K562 (cell line): ENCODE measurements around the gene KIF26B. TPM values are rescaled to one million over a fixed set of nuclear protein-coding genes. Genes with fewer than 3 reads are reported as not detected.
A peak's percentile ranks its signal among the peaks of the same experiment; 100 is the strongest.

ENCODE experiments used
- ATAC-seq: fragments of 200-7000 bp; cut with Tn5 transposase; 3 replicates; pipeline ENCODE4 v1.9.1; 2020; ENCODE audit warnings: moderate library complexity
- BruUV-seq: library from RNA; stranded (reverse); fragments of 400-500 nt; replicated peaks from 2 replicates; lab custom pipeline; 2021; lab: Mats Ljungman, UMichigan
- CTCF ChIA-PET: fragments of 300-600 bp; formaldehyde crosslinking; extraction: SDS; loops from one replicate; lab custom pipeline; 2021; ENCODE audit warnings: low intra/inter-chr PET ratio; lab: Yijun Ruan, JAX
- POLR2A ChIA-PET: fragments of 300-600, 350-650 bp; sonication (Branson Sonifier 250); formaldehyde crosslinking; extraction: SDS; loops from one replicate; lab custom pipeline; 2021; ENCODE audit warnings: antibody characterized with exemption, inconsistent platforms; lab: Yijun Ruan, JAX
- DNase-seq, 4 experiments: peaks; one replicate each; pipeline versions ENCODE4 v3.0.0 to v3.0.0-alpha.2; 2011 to 2018; ENCODE audit warnings: low spot score in 3 of 4, mixed read lengths in 3 of 4; ENCODE audit errors: extremely low read depth in 1 of 4
- FAIRE-seq: peaks from 2 replicates; lab custom pipeline; 2011; peaks lifted over from hg19 to GRCh38; lab: Jason Lieb, UNC
- H2AFZ ChIP-seq: 2 replicates; pipeline ENCODE4 v1.6.0; 2011; ENCODE audit warnings: low read depth, low read length, control low read depth, inconsistent platforms
- H3K27ac ChIP-seq: fragments of 200-600 bp; 3 replicates; pipeline ENCODE4 v1.8.0; 2011; ENCODE audit warnings: low read depth, mild to moderate bottlenecking, control low read depth, inconsistent platforms, low read length, moderate library complexity, mixed read lengths; ENCODE audit errors: extremely low read depth
- H3K27me3 ChIP-seq, 2 experiments: fragments of 300-600 bp in 1 of 2; 2 replicates in 1 of 2; 3 replicates in 1 of 2; pipeline versions ENCODE4 v1.6.0 to v1.8.0; 2011; ENCODE audit warnings: inconsistent platforms in 2 of 2, low read length in 2 of 2, mild to moderate bottlenecking in 1 of 2, mixed read lengths in 1 of 2, moderate library complexity in 1 of 2; ENCODE audit not compliant: control insufficient read depth in 2 of 2, insufficient read depth in 2 of 2
- H3K36me3 ChIP-seq: fragments of 300-600 bp; 3 replicates; pipeline ENCODE4 v1.8.0; 2011; ENCODE audit warnings: mild to moderate bottlenecking, low read length, inconsistent platforms; ENCODE audit not compliant: control insufficient read depth, insufficient read depth
- H3K4me1 ChIP-seq, 2 experiments: fragments of 200-600 bp in 1 of 2; replicated peaks in 1 of 2; 2 replicates in 1 of 2; 3 replicates in 1 of 2; pipeline versions ENCODE4 v1.5.1 to v1.8.0; 2011; ENCODE audit warnings: inconsistent platforms in 2 of 2, low read length in 2 of 2, mild to moderate bottlenecking in 1 of 2, mixed read lengths in 1 of 2, moderate library complexity in 1 of 2; ENCODE audit not compliant: control insufficient read depth in 2 of 2, insufficient read depth in 2 of 2
- H3K4me2 ChIP-seq: 2 replicates; pipeline ENCODE4 v1.6.1; 2011; ENCODE audit warnings: low read length, control low read depth, inconsistent platforms, mixed read lengths; ENCODE audit not compliant: insufficient read depth
- H3K4me3 ChIP-seq: fragments of 200-600 bp; sonication (generic), shearing (Covaris generic); 2 replicates; pipeline ENCODE4 v1.5.1; 2016; ENCODE audit warnings: control low read depth, inconsistent platforms
- H3K79me2 ChIP-seq: fragments of 200-600 bp; 3 replicates; pipeline ENCODE4 v1.8.0; 2011; ENCODE audit warnings: low read length, inconsistent platforms; ENCODE audit not compliant: control insufficient read depth, insufficient read depth
- H3K9ac ChIP-seq, 2 experiments: 2 replicates each; pipeline versions ENCODE4 v1.6.0 to v1.6.1; 2011; ENCODE audit warnings: low read depth in 2 of 2, low read length in 2 of 2, control low read depth in 1 of 2, inconsistent platforms in 1 of 2, mild to moderate bottlenecking in 1 of 2, mixed read lengths in 1 of 2; ENCODE audit not compliant: insufficient read depth in 1 of 2
- H3K9me1 ChIP-seq: one replicate; pipeline ENCODE4 v1.6.0; 2011; ENCODE audit warnings: inconsistent platforms, mild to moderate bottlenecking, low read length, moderate library complexity; ENCODE audit not compliant: control insufficient read depth, insufficient read depth
- H3K9me3 ChIP-seq: replicated peaks from 2 replicates; pipeline ENCODE4 v1.5.1; 2011; ENCODE audit warnings: low read depth, low read length, inconsistent platforms; ENCODE audit not compliant: control insufficient read depth, insufficient read depth
- H4K20me1 ChIP-seq: replicated peaks from 2 replicates; pipeline ENCODE4 v1.6.1; 2011; ENCODE audit warnings: low read length, inconsistent platforms, mixed read lengths; ENCODE audit not compliant: control insufficient read depth, insufficient read depth
- BMI1 ChIP-seq: fragments of 150-350 bp; IDR thresholded peaks from 2 replicates; pipeline ENCODE4 v1.6.1; 2014; ENCODE audit warnings: low read length
- CBX2 ChIP-seq: fragments of 200-600 bp; sonication (generic); IDR thresholded peaks from one replicate; pipeline ENCODE4 v1.6.1; 2012; ENCODE audit warnings: mild to moderate bottlenecking, low read length, inconsistent platforms; ENCODE audit not compliant: insufficient read depth, poor library complexity, severe bottlenecking
- CEBPB ChIP-seq: fragments of 450-650 bp; IDR thresholded peaks from 2 replicates; pipeline ENCODE4 v1.6.1; 2016; ENCODE audit warnings: missing genetic modification characterization, missing compliant biosample characterization
- CEBPG ChIP-seq, 3 experiments: fragments of 200-800 bp in 1 of 3; sonication (Bioruptor generic) in 1 of 3; sonication (generic) in 1 of 3; formaldehyde crosslinking in 1 of 3; IDR thresholded peaks in 2 of 3; conservative IDR thresholded peaks in 1 of 3; 2 replicates each; pipeline versions ENCODE4 v1.6.1 to v1.8.0; 2016 to 2022; ENCODE audit warnings: missing compliant biosample characterization in 2 of 3, missing genetic modification characterization in 2 of 3, mild to moderate bottlenecking in 1 of 3, missing genetic modification reagents in 1 of 3
- NFATC3 ChIP-seq: fragments of 450-650 bp; IDR thresholded peaks from 2 replicates; pipeline ENCODE4 v1.6.1; 2017; ENCODE audit warnings: mild to moderate bottlenecking
- NFXL1 ChIP-seq: fragments of 450-650 bp; formaldehyde crosslinking; IDR thresholded peaks from 2 replicates; pipeline ENCODE4 v1.4.0; 2021; ENCODE audit warnings: mild to moderate bottlenecking
- TRIM24 ChIP-seq, 2 experiments: fragments of 450-650 bp; IDR thresholded peaks; 2 replicates each; pipeline ENCODE4 v1.6.1; 2016
- WGBS: fragments of 100-300 bp; shearing (Covaris generic); methylation state at CpG from one replicate; pipeline ENCODE4 v1.1.6; 2016; ENCODE audit warnings: low coverage, mixed read lengths; ENCODE audit not compliant: insufficient coverage; ENCODE audit errors: missing lambda C conversion rate; 5-methylcytosine and 5-hydroxymethylcytosine counted together
- in situ Hi-C: fragments of 300-500 bp; cut with MboI; formaldehyde crosslinking; loops from 4 replicates; pipeline ENCODE4 v1.15.0; 2018; ENCODE audit warnings: inconsistent platforms, mixed read lengths
- intact Hi-C: fragments of 100-400 bp; cut with micrococcal nuclease; formaldehyde crosslinking; loops from 2 replicates; pipeline ENCODE4 v1.14.2; 2022
- polyA plus RNA-seq, 8 experiments: library from polyadenylated mRNA; depleted of rRNA in 4 of 8; stranded (reverse) in 5 of 8; unstranded in 3 of 8; fragments of >200 nt; fragmentation: Nextera tagmentation in 2 of 8; fragmentation: Illumina TruSeq in 1 of 8; extraction: Ambion mirVana in 2 of 8; extraction: Trizol in 1 of 8; gene quantifications; 2 replicates each; pipeline versions ENCODE4 v1.2.1 to v1.2.3, GENCODE V29; 2011 to 2014; ENCODE audit warnings: inconsistent platforms in 1 of 8, missing spikeins in 1 of 8
- total RNA-seq, 7 experiments: library from RNA; depleted of rRNA in 6 of 7; stranded (reverse); fragments of >200 nt in 6 of 7; fragmentation: Illumina TruSeq in 2 of 7; extraction: Trizol in 2 of 7; gene quantifications; 2 replicates each; pipeline versions ENCODE4 v1.2.1 to v1.2.3, GENCODE V29; 2011 to 2021; ENCODE audit warnings: low replicate concordance in 1 of 7
- TF ChIP-seq, protein P1 (sequence below): fragments of 450-650 bp; IDR thresholded peaks from 2 replicates; pipeline ENCODE4 v1.6.1; 2016; ENCODE audit warnings: missing biosample characterization, missing genetic modification characterization
- TF ChIP-seq, protein P2 (sequence below): fragments of 250-450 bp; sonication (Bioruptor Pico); IDR thresholded peaks from 2 replicates; pipeline ENCODE4 v1.5.0; 2020; ENCODE audit warnings: mild to moderate bottlenecking
- TF ChIP-seq, protein P3 (sequence below), 2 experiments: fragments of 450-650 bp in 1 of 2; sonication (generic) in 1 of 2; formaldehyde crosslinking in 1 of 2; IDR thresholded peaks in 1 of 2; conservative IDR thresholded peaks in 1 of 2; 2 replicates each; pipeline versions ENCODE4 v1.6.1 to v1.8.1; 2016 to 2023; ENCODE audit warnings: mild to moderate bottlenecking in 2 of 2, moderate library complexity in 2 of 2, inconsistent platforms in 1 of 2, missing genetic modification reagents in 1 of 2

The KIF26B gene
- total and polyA plus RNA-seq, 9 of the 15 experiments (the other 6 are each of a cell fraction or from before 2014, with no cell fraction given) = 0.02 to 0.08 (median 0.03) TPM; not detected in 6

DNA sequence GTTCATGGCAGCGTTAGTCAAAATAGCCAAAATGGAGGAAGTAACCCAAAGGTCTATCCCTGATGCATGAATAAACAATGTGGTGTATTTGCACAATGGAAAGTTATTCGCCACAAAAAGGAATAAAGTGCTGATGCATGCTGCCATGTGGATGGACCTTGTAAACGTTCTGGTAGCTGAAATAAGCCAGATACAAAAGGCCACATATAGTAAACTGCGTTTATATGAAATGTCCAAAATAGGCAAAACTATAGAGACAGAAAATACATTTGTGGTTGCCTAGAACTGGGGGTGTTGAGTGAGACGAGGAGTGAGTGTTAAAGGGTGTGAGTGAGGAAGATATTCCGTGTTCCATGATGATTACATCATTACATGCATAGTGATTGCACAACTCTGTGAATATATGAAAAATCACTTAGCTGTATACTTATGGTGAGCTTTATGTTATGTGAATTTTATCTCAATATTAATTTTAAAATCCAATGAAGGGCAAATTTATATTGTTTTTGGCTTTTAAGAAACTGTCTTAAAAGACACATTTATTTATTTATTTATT lies 321.3 kb downstream of the KIF26B start:
- ATAC-seq (no peak), FAIRE-seq (no peak), DNase-seq (no peak)
- no peaks in the 10 kb centered on the region for H3K9me3 ChIP-seq
- TF ChIP-seq BMI1 (no peak), NFATC3 (no peak), CEBPG (CRISPR knock-in tag; IDR thresholded peaks at IDR 0.05) (peak; percentile 36; the same call in 1 of the 2 replicates), CEBPG (tag; conservative IDR thresholded peaks at IDR 0.05 in 1 of 2, IDR thresholded peaks at IDR 0.05 in 1 of 2) (peak; percentile 74 to 84), CEBPB (peak; percentile 91), NFXL1 (no peak), CBX2 (no peak), TRIM24 (IDR thresholded peaks at IDR 0.05) (peak in 1 of 2 experiments; percentile 39; a peak in 1 of 4 replicates)
- TF ChIP-seq, protein P1, sequence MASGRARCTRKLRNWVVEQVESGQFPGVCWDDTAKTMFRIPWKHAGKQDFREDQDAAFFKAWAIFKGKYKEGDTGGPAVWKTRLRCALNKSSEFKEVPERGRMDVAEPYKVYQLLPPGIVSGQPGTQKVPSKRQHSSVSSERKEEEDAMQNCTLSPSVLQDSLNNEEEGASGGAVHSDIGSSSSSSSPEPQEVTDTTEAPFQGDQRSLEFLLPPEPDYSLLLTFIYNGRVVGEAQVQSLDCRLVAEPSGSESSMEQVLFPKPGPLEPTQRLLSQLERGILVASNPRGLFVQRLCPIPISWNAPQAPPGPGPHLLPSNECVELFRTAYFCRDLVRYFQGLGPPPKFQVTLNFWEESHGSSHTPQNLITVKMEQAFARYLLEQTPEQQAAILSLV (tag) = peak; percentile 71
- TF ChIP-seq, protein P2, sequence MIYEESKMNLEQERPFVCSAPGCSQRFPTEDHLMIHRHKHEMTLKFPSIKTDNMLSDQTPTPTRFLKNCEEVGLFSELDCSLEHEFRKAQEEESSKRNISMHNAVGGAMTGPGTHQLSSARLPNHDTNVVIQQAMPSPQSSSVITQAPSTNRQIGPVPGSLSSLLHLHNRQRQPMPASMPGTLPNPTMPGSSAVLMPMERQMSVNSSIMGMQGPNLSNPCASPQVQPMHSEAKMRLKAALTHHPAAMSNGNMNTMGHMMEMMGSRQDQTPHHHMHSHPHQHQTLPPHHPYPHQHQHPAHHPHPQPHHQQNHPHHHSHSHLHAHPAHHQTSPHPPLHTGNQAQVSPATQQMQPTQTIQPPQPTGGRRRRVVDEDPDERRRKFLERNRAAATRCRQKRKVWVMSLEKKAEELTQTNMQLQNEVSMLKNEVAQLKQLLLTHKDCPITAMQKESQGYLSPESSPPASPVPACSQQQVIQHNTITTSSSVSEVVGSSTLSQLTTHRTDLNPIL (CRISPR knock-in tag) = no peak
- TF ChIP-seq, protein P3, sequence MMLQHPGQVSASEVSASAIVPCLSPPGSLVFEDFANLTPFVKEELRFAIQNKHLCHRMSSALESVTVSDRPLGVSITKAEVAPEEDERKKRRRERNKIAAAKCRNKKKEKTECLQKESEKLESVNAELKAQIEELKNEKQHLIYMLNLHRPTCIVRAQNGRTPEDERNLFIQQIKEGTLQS (IDR thresholded peaks at IDR 0.05) = peak; percentile 61
- TF ChIP-seq, protein P3 (CRISPR knock-in tag; conservative IDR thresholded peaks at IDR 0.05) = no peak
- BruUV-seq = no TSS peak
- no peaks in the 10 kb centered on the region for H3K4me1 ChIP-seq
- H3K79me2 ChIP-seq = no peaks in the 10 kb centered on the region
- no peak overlapping the region for H3K4me2 ChIP-seq
- no peaks in the 10 kb centered on the region for H4K20me1 ChIP-seq
- no peak overlapping the region for H3K9ac ChIP-seq
- no peak overlapping the region for H2AFZ ChIP-seq
- H3K36me3 ChIP-seq = no peaks in the 10 kb centered on the region
- no peaks in the 10 kb centered on the region for H3K9me1 ChIP-seq
- H3K27ac ChIP-seq = no peak overlapping the region
- ChIA-PET CTCF (no interaction called here), POLR2A (no interaction called here)
- in situ Hi-C loops (no loop called here), intact Hi-C loops (no loop called here)
- no peak overlapping the region for H3K4me3 ChIP-seq
- WGBS = 0% methylated on average over 6 of the region's 6 CpGs
- H3K27me3 ChIP-seq = peaks cover 19 to 57% of the 10 kb centered on the region in 2 experiments
